ENCODE results near the gene MRPS18A. TPM values are rescaled to one million over a fixed set of nuclear protein-coding genes. Genes with fewer than 3 reads are reported as not detected.
A peak's percentile ranks its signal among the peaks of the same experiment; 100 is the strongest.

Gene MRPS18A
- total RNA-seq, 4 donors from 2014 or later: 30.3 to 54.7 (median 42.5) TPM

- ATAC-seq (ENCODE audit: low FRiP score) (no peak), DNase-seq (ENCODE audit: low spot score) (no peak)
- TF ChIP-seq, protein P1, sequence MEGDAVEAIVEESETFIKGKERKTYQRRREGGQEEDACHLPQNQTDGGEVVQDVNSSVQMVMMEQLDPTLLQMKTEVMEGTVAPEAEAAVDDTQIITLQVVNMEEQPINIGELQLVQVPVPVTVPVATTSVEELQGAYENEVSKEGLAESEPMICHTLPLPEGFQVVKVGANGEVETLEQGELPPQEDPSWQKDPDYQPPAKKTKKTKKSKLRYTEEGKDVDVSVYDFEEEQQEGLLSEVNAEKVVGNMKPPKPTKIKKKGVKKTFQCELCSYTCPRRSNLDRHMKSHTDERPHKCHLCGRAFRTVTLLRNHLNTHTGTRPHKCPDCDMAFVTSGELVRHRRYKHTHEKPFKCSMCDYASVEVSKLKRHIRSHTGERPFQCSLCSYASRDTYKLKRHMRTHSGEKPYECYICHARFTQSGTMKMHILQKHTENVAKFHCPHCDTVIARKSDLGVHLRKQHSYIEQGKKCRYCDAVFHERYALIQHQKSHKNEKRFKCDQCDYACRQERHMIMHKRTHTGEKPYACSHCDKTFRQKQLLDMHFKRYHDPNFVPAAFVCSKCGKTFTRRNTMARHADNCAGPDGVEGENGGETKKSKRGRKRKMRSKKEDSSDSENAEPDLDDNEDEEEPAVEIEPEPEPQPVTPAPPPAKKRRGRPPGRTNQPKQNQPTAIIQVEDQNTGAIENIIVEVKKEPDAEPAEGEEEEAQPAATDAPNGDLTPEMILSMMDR (IDR thresholded peaks at IDR 0.05): no peak
Observed at GRCh38 chr6:43712579-43712978, 25.0 kb upstream of the MRPS18A start.

DNA sequence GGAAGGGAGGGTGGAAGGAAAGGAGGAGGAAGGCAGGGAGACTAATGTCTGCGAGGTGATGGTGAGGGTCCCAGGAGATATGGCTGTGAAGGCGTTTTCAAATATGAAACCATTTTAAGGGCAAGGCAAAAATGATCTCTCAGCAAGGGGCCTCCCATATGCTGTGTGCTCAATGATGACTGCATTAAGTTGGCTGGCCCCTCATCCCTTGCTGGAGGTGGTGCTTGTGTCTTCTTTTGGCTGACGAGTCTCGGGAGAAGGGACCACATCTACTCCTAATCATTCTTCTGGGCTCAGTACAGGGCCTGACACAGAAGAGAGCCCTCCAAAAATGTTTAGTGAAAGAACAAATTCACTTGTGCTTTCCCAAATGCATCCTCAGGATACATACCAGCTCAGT is 23.0 kb upstream of the MRPS18A start:
- DNase-seq (ENCODE audit: low spot score): no peak
- ATAC-seq (ENCODE audit: low FRiP score): no peak
- TF ChIP-seq, protein P1 (IDR thresholded peaks at IDR 0.05): no peak

DNA sequence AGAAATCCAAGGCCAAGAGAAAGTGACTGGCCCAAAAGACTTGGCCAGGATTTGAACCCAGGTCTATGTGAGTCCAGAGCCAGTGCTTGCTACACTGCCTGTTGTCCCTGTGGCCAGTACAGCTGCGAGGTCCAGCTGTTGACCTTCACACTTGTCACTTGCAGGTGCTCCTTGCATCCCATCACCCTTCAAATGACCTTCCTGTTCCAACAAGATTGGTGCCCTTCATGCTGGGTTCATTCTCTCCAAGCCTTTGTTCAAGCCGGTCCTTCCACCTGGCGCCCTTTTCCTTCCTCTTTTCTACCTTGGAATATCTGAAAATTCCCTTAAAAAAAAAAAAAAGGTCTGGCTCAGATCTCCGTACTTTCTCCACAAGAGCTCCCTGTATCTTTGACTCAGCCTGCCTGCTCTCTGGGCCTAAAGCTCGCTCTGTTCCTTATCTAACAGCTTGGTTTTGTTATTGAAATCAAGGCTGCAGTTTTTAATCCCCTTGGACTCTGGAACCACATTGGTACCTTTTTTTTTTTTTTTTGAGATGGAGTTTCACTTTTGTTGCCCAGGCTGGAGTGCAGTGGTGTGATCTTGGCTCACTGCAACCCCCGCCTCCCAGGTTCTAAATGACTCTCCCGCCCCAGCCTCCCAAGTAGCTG is 22.2 kb upstream of the MRPS18A start:
- no peak for ATAC-seq (ENCODE audit: low FRiP score)
- TF ChIP-seq, protein P1 (IDR thresholded peaks at IDR 0.05): no peak
- no peak for DNase-seq (ENCODE audit: low spot score)

GRCh38 chr6:43708860-43709653 is 21.5 kb upstream of the MRPS18A start:
- DNase-seq (ENCODE audit: low spot score) (no peak), ATAC-seq (ENCODE audit: low FRiP score) (peak; percentile 93)
- TF ChIP-seq, protein P1 (IDR thresholded peaks at IDR 0.05): no peak

DNA sequence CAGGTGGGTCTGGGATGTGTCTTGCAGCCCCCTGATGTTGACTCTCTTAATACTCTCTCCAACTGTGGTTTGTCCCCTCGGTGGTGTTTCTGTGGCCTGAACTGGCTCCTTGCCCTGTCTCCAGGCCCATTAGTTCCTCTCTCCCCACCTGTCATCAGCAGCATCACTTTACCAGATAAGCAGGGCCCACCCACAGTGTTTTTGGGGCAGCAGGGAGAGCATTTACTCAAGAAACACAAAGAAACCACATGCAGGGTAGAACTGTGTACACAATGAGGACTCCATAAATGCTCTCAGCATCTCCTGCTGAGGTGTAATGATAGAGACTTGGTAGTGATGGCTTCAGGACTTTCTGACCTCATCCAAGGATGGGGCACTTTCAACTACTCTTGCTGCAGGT is 20.2 kb upstream of the MRPS18A start:
- ATAC-seq (ENCODE audit: low FRiP score) (no peak), DNase-seq (ENCODE audit: low spot score) (no peak)
- TF ChIP-seq, protein P1 (IDR thresholded peaks at IDR 0.05): no peak

DNA sequence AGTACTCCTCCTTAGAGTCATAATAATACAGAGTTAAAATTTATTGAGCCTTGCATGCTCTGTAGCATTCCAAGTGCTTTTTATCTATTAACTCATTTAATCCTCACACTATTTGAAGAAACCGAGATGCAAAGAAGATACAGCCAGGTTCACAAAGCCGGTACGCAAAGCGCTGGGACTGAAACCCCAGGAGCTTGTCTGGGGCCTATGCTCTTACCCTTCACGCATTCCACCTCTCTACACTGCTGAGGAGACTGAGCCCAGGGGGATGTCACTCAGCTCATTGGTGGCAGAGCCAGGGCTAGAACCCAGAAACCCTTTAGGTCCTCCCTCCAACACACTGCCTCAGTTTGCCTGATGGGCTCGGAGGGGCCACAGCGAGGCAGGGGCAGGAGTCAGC is 19.7 kb upstream of the MRPS18A start:
- TF ChIP-seq, protein P1 (IDR thresholded peaks at IDR 0.05): no peak
- no peak for DNase-seq (ENCODE audit: low spot score)
- no peak for ATAC-seq (ENCODE audit: low FRiP score)

DNA sequence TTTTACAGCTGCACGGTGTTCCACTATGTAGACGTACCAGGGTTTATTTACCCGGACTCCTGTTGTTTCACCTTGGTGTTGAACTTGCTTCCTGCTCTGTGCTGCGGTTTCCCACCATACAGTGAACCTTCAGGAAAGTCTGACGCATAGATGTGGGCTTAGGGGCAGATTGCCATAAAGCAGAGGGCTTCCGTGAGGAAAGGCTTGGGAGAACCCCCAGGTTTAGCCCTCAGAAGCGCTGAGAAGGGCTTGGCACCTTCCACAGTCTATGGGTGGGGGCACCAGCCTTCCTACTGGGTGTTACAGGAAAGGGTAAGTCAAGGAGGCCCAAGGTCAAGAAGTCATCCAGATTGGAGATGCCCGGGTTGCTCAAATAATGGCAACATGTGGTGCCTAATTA is 19.2 kb upstream of the MRPS18A start:
- TF ChIP-seq, protein P1 (IDR thresholded peaks at IDR 0.05): no peak
- no peak for ATAC-seq (ENCODE audit: low FRiP score)
- no peak for DNase-seq (ENCODE audit: low spot score)
